GM21723 (cell line): Measurements from ENCODE around the gene CDH12.

ENCODE experiments used
- ATAC-seq: cut with Tn5 transposase; IDR thresholded peaks from one replicate; pipeline ENCODE4 v1.9.1; 2021; ENCODE audit warnings: mild to moderate bottlenecking, moderate library complexity; ENCODE audit not compliant: unreplicated experiment

The CDH12 gene

DNA sequence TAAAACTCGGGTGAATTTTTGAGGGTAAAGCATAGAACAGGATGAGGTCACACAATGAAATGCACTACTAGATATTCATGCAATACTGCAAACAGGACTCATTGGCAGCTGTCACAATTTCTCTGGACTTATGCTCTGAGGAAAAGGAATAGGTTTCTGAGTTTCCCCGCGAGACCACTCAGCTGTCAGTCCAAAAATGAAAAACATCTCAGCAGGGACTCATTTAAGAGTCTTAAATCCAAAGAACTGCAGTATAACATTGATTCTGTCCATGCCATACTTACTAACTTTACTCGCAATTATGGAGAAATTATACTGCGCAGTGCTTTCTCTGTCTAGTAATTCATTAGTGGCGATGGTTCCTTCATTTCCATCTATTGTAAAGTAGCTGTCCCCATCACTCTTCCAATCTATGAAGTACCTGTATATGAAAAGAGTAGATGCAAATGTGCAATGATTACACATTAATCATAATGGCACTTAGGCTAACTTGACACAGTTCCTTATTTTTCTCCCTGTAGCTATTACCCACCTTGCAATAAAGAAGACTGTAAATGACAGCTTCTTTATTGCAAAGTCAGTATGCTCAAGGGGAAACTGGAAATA is 1070.0 kb downstream of the CDH12 start:
- ATAC-seq = no peak

DNA sequence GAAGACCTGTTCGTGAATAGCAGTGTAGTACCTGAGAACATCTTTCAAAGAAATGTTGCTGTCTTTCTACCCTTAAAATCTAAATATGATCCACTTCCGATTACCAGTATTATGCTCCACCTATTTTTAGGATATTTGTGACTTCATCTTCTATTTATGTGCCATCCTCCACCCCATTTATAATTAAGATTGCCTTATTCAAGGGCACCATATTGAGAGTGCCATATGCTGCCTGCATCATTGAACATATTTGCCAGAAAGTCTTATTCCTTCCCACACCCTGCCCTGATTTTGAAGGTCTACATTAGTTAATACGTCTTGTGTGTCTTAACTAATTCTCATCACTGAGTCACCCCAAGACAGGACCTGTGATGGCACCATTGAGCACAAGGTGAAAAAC is 1076.7 kb downstream of the CDH12 start:
- no peak for ATAC-seq

DNA sequence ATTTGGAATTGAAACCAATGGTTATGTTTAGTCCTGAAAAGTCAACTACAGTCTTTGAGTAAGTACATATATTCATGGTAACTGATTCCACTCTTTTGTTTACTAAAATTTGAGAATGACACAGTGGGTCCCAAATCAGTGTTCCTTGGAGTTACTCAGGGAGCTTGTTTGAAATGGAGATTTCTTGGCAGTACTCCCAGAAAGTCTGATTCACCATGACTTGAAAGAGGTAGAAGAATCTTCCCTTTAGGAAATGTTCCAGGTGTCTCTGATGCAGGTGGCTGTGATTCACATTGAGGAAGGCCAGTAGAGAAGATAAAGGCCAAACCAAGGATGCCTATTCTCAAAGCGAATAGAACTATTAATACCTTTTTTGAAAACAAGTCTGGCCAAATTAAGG is 1078.3 kb downstream of the CDH12 start:
- no peak for ATAC-seq

DNA sequence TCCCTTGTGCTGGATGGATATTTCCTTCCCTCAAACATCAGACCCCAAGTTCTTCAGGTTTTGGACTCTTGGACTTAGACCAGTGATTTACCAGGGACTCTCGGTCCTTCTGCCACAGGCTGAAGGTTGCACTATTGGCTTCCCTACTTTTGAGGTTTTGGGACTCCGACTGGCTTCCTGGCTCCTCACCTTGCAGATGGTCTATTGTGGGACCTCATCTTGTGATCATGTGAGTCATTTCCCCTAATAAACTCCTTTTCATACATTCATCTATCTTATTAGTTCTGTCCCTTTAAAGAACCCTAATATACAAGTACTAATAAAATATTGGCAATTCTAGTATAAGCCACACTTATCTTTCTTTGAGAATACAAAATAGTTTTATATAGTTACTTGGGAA is 1078.9 kb downstream of the CDH12 start:
- no peak for ATAC-seq

DNA sequence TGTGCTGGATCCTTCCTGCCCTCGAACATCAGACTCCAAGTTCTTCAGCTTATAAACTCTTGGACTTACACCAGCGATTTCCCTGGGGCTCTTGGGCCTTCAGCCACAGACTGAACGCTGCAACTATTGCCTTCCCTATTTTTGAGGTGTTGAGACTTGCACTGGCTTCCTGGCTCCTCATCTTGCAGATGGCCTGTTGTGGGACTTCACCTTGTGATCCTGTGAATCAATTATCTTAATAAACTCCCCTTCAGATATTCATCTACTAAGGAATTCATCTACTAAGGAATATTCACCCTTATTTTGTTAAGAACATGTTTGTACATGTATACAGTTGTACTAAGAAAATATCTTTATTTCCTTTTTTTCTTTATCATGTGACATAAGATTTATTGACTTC is 1079.7 kb downstream of the CDH12 start:
- no peak for ATAC-seq

DNA sequence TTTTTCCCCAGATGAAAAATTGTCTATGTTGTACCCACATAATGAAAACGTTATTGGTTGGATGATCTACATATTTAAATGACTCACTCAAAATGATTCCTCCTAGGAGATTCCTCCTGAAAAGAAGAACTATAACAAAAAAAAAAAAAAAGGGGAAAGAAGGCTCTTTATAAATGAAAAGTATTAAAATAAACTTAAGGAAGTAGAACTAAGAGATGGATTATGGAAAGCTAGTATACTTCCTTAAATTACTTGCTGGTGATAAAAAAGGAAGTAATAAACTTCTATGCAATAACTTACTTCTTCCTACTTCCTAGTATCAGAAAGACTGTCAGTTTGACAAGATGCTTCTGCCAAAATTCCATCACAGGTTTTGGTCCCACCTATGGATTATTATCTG is 1087.7 kb downstream of the CDH12 start:
- no peak for ATAC-seq

DNA sequence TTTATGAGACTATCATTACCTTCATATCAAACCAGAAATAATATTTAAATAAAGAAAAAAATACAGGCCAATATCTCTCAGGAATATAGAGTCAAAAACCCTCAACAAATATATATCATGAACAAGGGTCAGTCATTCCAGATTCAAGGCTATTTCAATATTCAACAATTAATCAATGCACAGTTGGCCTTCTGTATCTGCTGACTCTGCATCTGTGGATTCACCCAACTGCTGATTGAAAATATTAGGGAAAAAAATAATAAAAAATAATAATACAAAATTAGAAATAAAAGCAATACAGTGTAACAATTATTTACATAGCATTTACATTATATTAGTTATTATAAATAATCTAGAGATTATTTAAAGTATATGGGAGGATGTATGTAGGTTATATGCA is 1114.0 kb downstream of the CDH12 start:
- no peak for ATAC-seq

DNA sequence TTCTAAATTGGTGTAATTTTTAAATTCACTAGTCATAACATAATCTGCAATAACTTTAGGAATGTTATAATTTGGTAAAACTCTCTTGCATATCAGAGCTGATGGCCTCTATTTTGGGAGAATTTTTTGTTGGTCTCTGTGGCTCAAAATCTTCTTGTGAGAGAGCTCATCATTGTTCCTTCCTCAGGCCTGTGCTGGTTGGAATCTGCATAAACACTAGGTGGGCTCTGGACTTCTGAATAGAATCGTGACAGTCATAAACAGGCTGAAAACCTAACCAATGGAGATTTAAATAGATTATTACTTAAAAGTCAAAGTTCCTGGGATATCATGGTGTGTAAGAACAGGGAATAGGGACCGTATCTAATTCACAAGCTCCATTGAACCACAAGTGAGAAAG is 1129.6 kb downstream of the CDH12 start:
- no peak for ATAC-seq

DNA sequence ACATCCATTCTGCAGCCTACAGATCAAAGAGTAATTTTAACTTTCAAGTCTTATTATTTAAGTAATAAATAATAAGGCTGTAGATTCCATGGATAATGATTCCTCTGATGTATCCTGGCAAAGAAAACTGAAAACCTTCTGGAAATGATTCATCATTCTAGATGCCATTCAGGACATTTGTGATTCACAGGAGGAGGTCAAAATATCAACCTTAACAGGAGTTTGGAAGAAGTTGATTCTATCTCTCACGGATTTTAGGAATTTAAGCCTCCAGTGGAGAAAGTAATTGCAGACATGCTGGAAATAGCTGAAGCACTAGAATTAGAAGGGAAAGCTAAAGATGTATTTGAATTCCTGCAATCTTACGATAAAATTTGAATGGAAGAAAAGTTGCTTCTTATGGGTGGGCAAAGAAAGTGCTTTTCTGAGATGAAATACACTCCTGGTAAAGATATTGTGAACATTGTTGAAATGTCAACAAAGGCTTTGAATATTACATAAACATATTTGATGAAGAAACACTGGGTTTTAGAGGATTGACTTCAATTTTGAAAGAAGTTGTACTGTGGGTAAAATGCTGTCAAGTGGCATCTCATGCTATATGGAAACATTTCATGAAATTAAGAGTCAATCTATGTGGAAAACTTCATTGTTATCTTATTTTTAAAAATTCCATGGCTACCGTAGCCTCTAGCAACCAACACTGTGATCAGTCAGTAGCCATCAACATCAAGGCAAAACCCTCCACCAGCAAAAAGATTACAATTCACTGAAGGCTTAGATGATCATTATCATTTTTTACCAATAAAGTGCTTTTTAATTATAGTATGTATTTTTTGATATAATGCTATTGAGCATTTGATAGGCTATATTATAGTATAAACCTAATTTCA is 1141.0 kb downstream of the CDH12 start:
- ATAC-seq = no peak

DNA sequence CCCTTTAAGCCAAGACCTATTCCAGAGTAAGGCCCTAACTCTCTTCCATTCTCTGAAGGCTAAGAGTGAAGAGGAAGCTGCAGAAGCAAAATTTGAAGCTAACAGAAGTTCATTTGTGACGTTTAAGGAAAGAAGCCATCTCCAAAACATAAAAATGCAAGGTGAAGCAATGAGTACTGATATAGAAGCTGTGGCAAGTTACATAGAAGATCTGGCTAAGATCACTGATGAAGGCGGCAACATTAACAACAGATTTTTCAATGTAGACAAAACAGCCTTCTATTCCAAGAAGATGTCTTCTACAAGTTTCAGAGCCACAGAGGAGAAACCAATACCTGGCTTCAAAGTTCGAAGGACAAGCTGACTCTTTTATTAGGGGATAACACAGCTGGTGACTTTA is 1143.4 kb downstream of the CDH12 start:
- ATAC-seq = no peak

DNA sequence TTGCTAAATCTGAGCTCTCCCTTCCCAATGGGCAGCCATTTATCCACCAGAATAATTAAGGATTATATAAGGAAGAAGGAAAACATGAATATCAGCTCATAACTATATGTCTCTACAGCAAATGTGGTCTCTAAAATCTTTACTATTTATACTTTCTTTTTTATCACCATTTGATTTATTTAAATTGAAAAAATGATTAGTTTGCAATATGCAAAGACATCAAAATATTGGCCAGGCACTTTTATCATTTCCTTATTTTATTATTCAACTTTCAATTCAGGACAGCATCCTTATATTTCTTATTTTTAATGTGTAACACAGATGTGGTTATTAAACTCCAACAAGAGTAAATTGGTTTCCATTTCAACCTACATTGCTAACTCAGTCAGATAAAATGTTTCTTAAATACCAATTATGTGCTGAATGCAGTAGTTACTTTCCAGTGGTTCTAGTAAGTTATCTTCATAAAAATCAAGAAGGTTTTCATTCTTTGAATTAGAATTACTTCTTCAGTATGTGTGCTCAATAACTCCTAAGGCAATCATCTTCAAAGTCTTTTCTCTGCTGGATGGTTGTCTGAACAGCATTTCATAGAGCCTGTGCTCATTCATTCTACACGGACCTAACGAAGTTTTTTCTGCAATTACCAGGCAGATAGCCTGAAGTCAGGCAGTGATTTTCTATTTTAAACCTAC is 1148.0 kb downstream of the CDH12 start:
- no peak for ATAC-seq

DNA sequence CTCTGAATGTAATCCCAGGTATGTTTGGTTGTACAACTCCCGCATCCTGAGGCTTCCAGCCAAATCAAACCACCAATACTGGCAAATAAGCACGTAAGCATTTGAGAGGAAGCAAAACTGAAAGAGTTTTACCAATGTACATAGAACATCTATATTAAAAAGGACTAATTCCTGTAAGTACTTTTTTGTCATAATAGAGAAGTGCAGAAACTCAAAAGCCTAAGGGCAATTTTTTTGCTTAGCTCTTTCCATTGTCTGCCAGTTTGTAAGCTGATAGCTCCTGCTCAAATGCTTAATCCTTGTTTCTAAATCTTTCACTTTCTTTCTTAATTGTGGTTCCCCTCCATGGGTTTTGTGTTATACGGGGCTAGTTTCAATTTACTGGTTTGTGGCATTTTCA is 1151.8 kb downstream of the CDH12 start:
- no peak for ATAC-seq
